Right lung (tissue), 5 donors: ENCODE measurements around the gene CD34. TPM values are rescaled to one million over a fixed set of nuclear protein-coding genes. Genes with fewer than 3 reads are reported as not detected.

Experiments
- DNase-seq, 2 donors: peaks; one replicate each; pipeline ENCODE4 v3.0.0-alpha.2; 2013
- polyA plus RNA-seq, 5 donors: library from polyadenylated mRNA; unstranded; fragments of 120-200 nt; gene quantifications; one replicate each; pipeline versions ENCODE4 v1.2.1 to v1.2.3, GENCODE V29; 2013; ENCODE audit warnings: inconsistent platforms in 1 of 5, low replicate concordance in 1 of 5; ENCODE audit not compliant: insufficient read length in 5 of 5, insufficient read depth in 1 of 5

Gene CD34
- polyA plus RNA-seq, 5 donors = 126 to 157 (median 146) TPM

DNA sequence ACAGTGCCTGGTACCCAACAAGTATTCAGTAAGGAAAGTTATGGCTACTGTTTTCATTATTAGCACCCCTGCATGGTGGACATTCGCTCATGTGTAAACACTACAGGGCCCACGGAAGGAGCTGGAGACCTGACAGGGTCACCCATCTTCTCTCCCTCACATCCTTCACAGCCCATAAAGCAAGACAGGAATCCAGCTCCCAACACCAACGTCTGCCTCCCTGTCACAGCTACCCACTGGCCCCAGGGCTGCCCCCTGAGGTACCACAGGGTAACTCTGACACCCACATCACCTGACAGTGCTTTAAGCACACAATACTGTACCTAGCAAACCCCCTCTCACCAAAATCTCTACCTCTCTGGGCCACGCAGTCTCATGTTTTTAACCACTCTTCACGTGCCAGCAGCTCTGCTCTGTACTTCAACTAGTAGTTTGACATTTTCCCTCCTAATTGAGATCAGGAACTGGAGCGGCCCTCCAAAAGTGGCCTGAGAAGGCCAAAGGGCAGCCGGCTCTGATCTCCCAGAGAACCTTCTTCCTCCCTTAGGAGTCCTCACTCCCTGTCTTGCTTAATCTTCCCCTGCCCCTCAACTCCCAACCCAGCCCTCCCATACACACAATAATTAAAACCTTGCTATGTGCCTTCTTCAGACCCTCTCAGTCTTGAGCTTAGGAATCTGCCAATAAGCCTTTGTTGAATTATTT, 76.8 kb downstream of the CD34 start:
- no peak for DNase-seq

DNA sequence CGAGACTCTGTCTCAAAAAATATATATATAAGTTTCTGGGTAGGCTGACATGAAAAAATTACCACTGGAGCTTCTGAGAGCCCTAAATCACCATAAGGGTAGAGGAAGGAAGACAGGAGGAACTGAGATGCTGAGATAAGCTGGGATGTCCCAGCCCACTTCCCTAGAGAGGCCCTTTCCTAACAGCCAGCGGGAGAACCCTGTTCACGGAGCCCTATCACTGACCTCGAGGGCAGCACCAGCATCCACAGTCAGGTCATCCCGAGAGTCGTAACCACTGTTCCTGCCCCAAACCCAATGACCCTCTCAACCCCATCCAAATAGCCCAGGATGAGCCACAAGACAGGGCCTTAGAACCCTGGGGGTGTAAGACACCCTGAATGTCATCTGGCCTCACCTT, 77.5 kb downstream of the CD34 start:
- no peak for DNase-seq

DNA sequence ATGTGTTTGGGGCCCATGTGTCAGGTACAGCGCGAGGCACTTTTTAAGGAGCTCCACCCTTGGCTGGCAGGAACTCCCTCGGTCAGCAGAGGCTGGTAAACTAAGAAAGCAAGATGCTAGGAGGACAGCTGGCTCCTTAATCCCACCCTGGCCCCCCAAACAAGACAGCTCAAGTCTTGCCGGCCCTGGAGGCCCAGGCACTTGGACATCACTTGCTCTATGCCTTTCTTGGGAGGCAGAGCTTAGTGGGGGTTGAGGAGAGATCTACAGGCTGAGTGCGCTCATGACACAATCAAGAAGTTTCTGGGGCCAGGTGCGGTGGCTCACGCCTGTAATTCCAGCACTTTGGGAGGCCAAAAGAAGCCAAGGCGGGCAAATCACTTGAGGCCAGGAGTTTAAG, 78.1 kb downstream of the CD34 start:
- DNase-seq = no peak

DNA sequence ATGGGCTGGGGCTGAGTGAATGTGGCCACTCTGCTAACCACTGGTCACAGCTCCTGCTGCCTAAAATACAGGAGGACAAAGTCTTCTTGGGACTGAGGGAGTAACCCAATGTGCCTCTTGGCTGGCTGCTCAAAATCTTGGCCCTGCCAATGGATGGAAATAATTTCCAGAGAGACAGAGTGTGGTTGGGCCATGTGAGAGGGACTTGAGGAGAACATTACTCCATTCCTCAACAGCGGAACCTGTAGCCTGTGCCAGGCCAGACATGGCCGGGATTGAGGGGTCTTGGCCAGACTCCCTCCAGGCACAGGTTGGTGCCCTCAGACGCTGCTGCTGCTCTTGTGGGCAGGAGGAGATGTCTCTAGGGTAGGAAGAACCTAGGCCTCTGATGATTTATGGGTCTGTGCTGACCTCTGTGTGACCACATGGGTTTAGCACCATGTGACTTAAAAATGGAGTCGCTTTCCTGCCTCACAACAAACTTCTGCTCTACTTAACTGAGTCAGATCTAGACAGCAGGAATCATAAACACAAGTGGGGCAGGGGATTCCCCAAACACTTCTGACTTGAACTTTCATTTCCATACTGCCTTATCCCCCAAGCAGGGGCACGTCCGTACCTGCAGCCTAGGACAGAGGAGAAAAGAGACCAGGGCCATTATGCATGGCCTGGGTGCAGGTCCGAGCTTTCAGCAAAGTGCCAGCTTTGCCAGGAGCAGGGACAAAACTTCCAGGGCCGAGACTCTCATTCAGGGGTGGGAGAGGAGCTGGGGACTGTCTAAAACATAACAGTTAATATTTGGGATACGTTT, 79.2 kb downstream of the CD34 start:
- DNase-seq = no peak

Other genes starting within 250 kb of the CD34 start
- 100 to 1,000 TPM; 184 to 300 (median 253) TPM for gene CD46, start 159.1 kb downstream of the CD34 start, polyA plus RNA-seq